GM23248 (cell line): Measurements from ENCODE around the gene THY1.

ENCODE experiments used
- EZH2 ChIP-seq: fragments of 200-600 bp; sonication (generic); IDR thresholded peaks from 2 replicates; pipeline ENCODE4 v1.6.1; 2018; ENCODE audit warnings: antibody characterized with exemption, mild to moderate bottlenecking; ENCODE audit not compliant: insufficient read depth, poor library complexity, severe bottlenecking
- EZH2phosphoT487 ChIP-seq: fragments of 200-600 bp; sonication (generic); IDR thresholded peaks from 2 replicates; pipeline ENCODE4 v1.6.1; 2018; ENCODE audit warnings: antibody characterized with exemption, moderate library complexity, mild to moderate bottlenecking, low read depth; ENCODE audit not compliant: insufficient read depth

DNA sequence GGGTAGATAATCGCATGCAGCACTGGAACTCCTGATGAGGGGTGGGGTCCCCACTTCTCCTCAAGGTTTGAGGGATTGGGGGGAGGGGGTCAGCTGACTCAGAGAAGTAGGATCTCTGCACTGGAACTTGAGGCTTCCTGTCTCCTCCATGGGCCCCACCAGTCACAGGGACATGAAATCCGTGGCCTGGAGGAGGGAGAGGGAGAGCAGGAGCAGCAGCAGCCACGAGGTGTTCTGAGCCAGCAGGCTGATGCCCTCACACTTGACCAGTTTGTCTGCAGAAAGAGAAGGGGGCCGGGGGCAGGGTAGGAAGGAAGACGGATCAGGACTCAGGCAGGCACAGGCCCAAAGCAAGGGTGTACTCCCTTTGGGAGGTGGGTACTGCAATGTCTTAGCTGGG is 3.7 kb downstream of the THY1 start:
- TF ChIP-seq EZH2phosphoT487 (no peak), EZH2 (no peak)
